ENCODE data around the gene MYO1B. TPM values are rescaled to one million over a fixed set of nuclear protein-coding genes. Genes with fewer than 3 reads are reported as not detected.

The MYO1B gene
- total and polyA plus RNA-seq, 2 donors (not counting 1 experiment from before 2014, with no cell fraction given): 151 to 194 TPM

- H4K20me1 ChIP-seq (ENCODE audit: control insufficient read depth, extremely low read depth, insufficient read depth, low read length): no peaks in the 10 kb centered on the region
- peak overlapping the region; percentile 28 for H3K27ac ChIP-seq (ENCODE audit: insufficient read depth, low read length)
- no peaks in the 10 kb centered on the region for H3K9me3 ChIP-seq (ENCODE audit: control insufficient read depth, insufficient read depth, low read depth, low read length)
- no peak overlapping the region for H3K9ac ChIP-seq (ENCODE audit: insufficient read depth, low read length)
- peaks cover 19% of the 10 kb centered on the region for H3K4me1 ChIP-seq (ENCODE audit: control insufficient read depth, extremely low read depth, insufficient read depth, low read length)
- H3K4me2 ChIP-seq (ENCODE audit: extremely low read depth, insufficient read depth, low read length): no peak overlapping the region
- H3K4me3 ChIP-seq (replicated peaks in 1 of 4; ENCODE audit: control extremely low read depth in 1 of 4, insufficient read depth in 1 of 4, low read depth in 3 of 4, low read length in 4 of 4): no peak overlapping the region
- no peaks in the 10 kb centered on the region for H3K36me3 ChIP-seq (ENCODE audit: control insufficient read depth, insufficient read depth, low read length)
- H3K27me3 ChIP-seq (ENCODE audit: control insufficient read depth, insufficient read depth, low read length): no peaks in the 10 kb centered on the region
- H3K79me2 ChIP-seq (ENCODE audit: control insufficient read depth, insufficient read depth, low read length): peaks cover 96% of the 10 kb centered on the region
- TF ChIP-seq EZH2 (IDR thresholded peaks at IDR 0.05; ENCODE audit: low read length, missing control alignments): no peak
- TF ChIP-seq CTCF (conservative IDR thresholded peaks at IDR 0.05 in 1 of 2, IDR thresholded peaks at IDR 0.05 in 1 of 2; ENCODE audit: low read depth in 1 of 2, low read length in 2 of 2): no peak
- peak in 1 of 2 donors; percentile 48 for DNase-seq (ENCODE audit: low read depth in 2 of 2)
- no peak overlapping the region for H2AFZ ChIP-seq (ENCODE audit: low read length)
Measured at GRCh38 chr2:191255271-191255670, 10.1 kb downstream of the MYO1B start.

GRCh38 chr2:191255756-191256312, 10.6 kb downstream of the MYO1B start:
- Histone ChIP-seq H4K20me1 (ENCODE audit: control insufficient read depth, extremely low read depth, insufficient read depth, low read length) (no peaks in the 10 kb centered on the region), H3K27me3 (ENCODE audit: control insufficient read depth, insufficient read depth, low read length) (no peaks in the 10 kb centered on the region), H3K79me2 (ENCODE audit: control insufficient read depth, insufficient read depth, low read length) (peaks cover 95% of the 10 kb centered on the region), H3K36me3 (ENCODE audit: control insufficient read depth, insufficient read depth, low read length) (no peaks in the 10 kb centered on the region), H3K9me3 (ENCODE audit: control insufficient read depth, insufficient read depth, low read depth, low read length) (no peaks in the 10 kb centered on the region), H3K4me1 (ENCODE audit: control insufficient read depth, extremely low read depth, insufficient read depth, low read length) (peaks cover 14% of the 10 kb centered on the region), H3K27ac (ENCODE audit: insufficient read depth, low read length) (peak overlapping the region; percentile 6), H2AFZ (ENCODE audit: low read length) (no peak overlapping the region), H3K9ac (ENCODE audit: insufficient read depth, low read length) (no peak overlapping the region), H3K4me3 (replicated peaks in 1 of 4; ENCODE audit: control extremely low read depth in 1 of 4, insufficient read depth in 1 of 4, low read depth in 3 of 4, low read length in 4 of 4) (no peak overlapping the region), H3K4me2 (ENCODE audit: extremely low read depth, insufficient read depth, low read length) (no peak overlapping the region)
- no peak for TF ChIP-seq CTCF (conservative IDR thresholded peaks at IDR 0.05 in 1 of 2, IDR thresholded peaks at IDR 0.05 in 1 of 2; ENCODE audit: low read depth in 1 of 2, low read length in 2 of 2)
- no peak for TF ChIP-seq EZH2 (IDR thresholded peaks at IDR 0.05; ENCODE audit: low read length, missing control alignments)
- DNase-seq (ENCODE audit: low read depth in 2 of 2): peak in 1 of 2 donors; percentile 60

GRCh38 chr2:191257934-191258333, 12.7 kb downstream of the MYO1B start:
- Histone ChIP-seq H3K4me3 (replicated peaks in 1 of 4; ENCODE audit: control extremely low read depth in 1 of 4, insufficient read depth in 1 of 4, low read depth in 3 of 4, low read length in 4 of 4) (no peak overlapping the region), H3K27me3 (ENCODE audit: control insufficient read depth, insufficient read depth, low read length) (no peaks in the 10 kb centered on the region), H4K20me1 (ENCODE audit: control insufficient read depth, extremely low read depth, insufficient read depth, low read length) (no peaks in the 10 kb centered on the region), H2AFZ (ENCODE audit: low read length) (no peak overlapping the region), H3K9me3 (ENCODE audit: control insufficient read depth, insufficient read depth, low read depth, low read length) (no peaks in the 10 kb centered on the region), H3K27ac (ENCODE audit: insufficient read depth, low read length) (no peak overlapping the region), H3K36me3 (ENCODE audit: control insufficient read depth, insufficient read depth, low read length) (no peaks in the 10 kb centered on the region), H3K9ac (ENCODE audit: insufficient read depth, low read length) (no peak overlapping the region), H3K79me2 (ENCODE audit: control insufficient read depth, insufficient read depth, low read length) (peaks cover 95% of the 10 kb centered on the region), H3K4me1 (ENCODE audit: control insufficient read depth, extremely low read depth, insufficient read depth, low read length) (peaks cover 16% of the 10 kb centered on the region), H3K4me2 (ENCODE audit: extremely low read depth, insufficient read depth, low read length) (no peak overlapping the region)
- no peak for DNase-seq (ENCODE audit: low read depth in 2 of 2)
- no peak for TF ChIP-seq CTCF (conservative IDR thresholded peaks at IDR 0.05 in 1 of 2, IDR thresholded peaks at IDR 0.05 in 1 of 2; ENCODE audit: low read depth in 1 of 2, low read length in 2 of 2)
- TF ChIP-seq EZH2 (IDR thresholded peaks at IDR 0.05; ENCODE audit: low read length, missing control alignments): no peak

Data from fibroblast of lung (primary cell).